Omental fat pad (tissue), 4 donors: Measurements from ENCODE around the gene FAM76B. TPM values are rescaled to one million over a fixed set of nuclear protein-coding genes. Genes with fewer than 3 reads are reported as not detected.

Source experiments
- ATAC-seq: fragments of 150-250 bp; one replicate; pipeline ENCODE4 v1.9.1; 2016; ENCODE audit warnings: mild to moderate bottlenecking, moderate library complexity; ENCODE audit not compliant: low FRiP score
- DNase-seq: peaks from one replicate; pipeline ENCODE4 v3.0.0-alpha.2; 2019; ENCODE audit warnings: low spot score
- total RNA-seq, 4 donors: library from RNA; depleted of rRNA; stranded (reverse); fragments of >200 nt; gene quantifications; one replicate each; pipeline ENCODE4 v1.1.0, GENCODE V29; 2016
- TF ChIP-seq, protein P1 (sequence below), 3 donors: fragments of 450-650 bp; IDR thresholded peaks; one replicate each; pipeline ENCODE4 v1.5.1; 2016 to 2017; ENCODE audit warnings: antibody characterized with exemption in 3 of 3, mild to moderate bottlenecking in 3 of 3, moderate library complexity in 2 of 3

FAM76B gene
- total RNA-seq, 4 donors from 2014 or later = 16.5 to 40.0 (median 25.3) TPM

DNA sequence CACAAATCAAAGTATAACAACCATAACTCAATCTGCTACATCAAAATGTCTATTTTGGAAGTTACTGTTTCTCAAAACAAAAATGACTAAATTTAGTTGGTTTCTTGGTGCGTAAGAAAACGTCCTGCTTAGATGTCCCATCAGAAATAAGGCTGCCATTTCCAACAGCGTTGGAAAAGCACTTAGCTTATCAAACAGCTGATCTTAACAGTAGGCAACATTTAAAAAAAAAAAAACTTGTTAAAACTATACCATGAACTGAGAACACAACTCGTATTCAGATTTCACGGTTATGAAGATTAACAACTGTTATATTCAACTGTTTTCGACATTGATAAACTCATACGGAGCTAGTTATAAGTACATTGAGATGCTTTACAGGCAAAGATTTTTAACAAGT lies 3.1 kb upstream of the FAM76B start:
- ATAC-seq (no peak), DNase-seq (no peak)
- TF ChIP-seq, protein P1, sequence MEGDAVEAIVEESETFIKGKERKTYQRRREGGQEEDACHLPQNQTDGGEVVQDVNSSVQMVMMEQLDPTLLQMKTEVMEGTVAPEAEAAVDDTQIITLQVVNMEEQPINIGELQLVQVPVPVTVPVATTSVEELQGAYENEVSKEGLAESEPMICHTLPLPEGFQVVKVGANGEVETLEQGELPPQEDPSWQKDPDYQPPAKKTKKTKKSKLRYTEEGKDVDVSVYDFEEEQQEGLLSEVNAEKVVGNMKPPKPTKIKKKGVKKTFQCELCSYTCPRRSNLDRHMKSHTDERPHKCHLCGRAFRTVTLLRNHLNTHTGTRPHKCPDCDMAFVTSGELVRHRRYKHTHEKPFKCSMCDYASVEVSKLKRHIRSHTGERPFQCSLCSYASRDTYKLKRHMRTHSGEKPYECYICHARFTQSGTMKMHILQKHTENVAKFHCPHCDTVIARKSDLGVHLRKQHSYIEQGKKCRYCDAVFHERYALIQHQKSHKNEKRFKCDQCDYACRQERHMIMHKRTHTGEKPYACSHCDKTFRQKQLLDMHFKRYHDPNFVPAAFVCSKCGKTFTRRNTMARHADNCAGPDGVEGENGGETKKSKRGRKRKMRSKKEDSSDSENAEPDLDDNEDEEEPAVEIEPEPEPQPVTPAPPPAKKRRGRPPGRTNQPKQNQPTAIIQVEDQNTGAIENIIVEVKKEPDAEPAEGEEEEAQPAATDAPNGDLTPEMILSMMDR (IDR thresholded peaks at IDR 0.05) = no peak

DNA sequence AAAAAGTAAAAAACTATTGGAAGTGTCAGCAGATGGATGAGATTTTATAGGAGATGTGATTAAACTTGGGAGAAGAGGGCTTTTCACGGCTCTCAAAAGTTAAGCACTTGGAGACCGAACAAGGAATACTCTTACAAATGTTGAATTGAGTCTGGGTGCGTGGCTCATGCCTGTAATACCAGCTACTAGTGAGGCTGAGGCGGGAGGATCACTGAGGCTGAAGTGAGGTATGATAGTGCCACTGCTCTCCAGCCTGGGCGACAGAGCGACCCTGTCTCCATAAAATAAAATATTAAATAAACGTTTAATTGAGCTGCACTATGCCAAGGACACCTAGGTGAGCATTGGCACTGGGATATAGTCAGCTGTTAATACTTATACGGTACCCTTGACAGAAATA lies 2.6 kb upstream of the FAM76B start:
- ATAC-seq = no peak
- no peak for DNase-seq
- TF ChIP-seq, protein P1 (IDR thresholded peaks at IDR 0.05) = no peak

DNA sequence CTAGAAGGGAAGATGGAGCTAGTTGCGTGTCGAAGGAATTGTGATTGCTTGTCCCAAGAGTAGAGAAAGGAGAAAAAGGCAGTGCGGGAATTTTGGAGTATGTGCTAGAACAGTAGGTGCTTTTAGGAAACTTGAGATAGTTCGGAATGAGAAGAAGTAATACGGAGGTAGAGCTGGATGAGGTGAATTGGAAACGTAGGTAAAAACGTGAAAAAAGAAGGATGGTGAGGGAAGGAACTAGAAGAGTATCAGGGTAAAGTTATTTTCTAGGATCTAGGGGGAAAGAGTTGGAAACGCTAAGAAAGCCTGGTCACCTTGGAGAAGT lies 2.1 kb upstream of the FAM76B start:
- no peak for ATAC-seq
- DNase-seq = no peak
- TF ChIP-seq, protein P1 (IDR thresholded peaks at IDR 0.05) = no peak

DNA sequence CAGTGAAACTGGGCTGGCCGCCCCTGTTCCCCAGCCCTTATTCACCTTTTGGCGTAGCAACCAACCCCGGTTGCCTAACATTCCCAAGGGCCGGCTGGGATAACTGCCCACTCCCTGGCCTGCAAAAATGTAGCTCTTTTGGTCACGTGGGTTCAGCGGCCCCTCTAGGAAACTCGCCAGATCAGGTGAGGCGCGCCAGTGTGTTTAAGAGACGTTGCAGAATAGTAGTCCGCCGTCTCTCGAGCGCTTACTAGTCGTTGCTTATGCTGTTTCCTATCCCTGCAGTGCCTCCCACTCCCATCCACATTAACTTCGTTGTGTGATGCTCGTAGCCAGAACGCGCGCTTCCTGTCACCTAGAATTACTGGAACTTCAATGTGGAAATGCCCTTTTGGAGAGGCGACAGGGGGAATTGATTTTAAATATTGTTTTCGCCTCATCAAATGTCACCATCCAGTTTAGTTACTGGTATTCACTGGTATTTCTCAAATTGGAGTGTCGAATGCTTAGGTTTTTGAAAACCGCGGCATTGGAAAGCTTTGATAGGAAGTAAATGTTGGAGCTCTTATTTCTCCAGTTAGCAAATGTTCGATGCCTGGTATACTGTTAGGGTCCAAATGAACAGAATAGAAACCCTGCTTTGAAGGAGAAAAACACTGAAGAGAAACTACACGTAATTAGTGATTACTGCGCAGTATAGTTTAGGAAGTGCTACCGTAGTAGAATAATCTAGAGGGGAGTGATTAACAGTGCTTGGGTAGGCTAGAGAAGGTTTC lies 1.5 kb upstream of the FAM76B start:
- ATAC-seq (peak; percentile 33), DNase-seq (peak; percentile 55)
- TF ChIP-seq, protein P1 (IDR thresholded peaks at IDR 0.05) = no peak

DNA sequence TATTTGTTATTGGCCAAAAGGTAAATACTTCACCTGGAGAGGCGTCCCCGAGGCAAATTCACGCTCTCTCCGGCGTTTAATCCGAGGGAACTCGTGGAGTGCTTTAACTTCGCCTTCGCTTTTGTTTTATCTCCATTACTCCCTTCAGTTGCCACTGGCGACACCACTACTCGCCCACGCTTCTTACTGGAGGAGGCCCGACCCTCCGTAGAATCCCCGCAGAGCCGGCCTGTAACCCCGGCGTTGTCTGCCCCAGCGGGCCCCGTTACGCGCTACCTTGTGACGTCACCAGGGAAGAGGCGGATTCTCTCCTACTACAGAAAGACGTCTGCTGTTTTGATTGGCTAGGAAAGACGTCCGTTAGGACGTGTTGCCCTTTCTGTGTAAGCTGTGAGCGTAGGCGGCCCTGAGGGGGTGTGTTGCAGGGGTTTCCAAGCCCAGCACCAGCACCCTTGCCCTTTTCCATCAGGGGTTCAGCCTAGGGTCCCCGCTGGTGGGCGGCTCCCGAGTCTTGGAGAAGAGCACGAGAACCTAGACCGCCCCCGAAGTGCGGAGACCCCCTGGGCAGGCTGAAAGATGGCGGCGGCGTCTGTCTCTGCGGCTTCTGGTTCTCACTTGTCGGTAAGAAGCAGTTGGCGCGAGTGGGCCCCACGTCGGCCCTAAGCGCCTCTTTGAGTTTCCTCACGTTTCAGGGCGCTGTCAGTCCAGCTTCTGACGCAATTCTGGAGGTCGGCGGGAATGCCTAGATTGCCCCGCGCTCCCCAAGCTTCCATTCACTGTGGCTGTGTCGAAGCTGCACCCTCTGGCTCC lies 746 bp upstream of the FAM76B start, which contains the start of gene CEP57:
Gene CEP57, plus strand, starts transcription at position 376 of the 810 bp plus-strand sequence. Its CDS starts 201 bp downstream, at position 577.
- DNase-seq (peak; percentile 93), ATAC-seq (peak; percentile 88)
- TF ChIP-seq, protein P1 (IDR thresholded peaks at IDR 0.05) = no peak

DNA sequence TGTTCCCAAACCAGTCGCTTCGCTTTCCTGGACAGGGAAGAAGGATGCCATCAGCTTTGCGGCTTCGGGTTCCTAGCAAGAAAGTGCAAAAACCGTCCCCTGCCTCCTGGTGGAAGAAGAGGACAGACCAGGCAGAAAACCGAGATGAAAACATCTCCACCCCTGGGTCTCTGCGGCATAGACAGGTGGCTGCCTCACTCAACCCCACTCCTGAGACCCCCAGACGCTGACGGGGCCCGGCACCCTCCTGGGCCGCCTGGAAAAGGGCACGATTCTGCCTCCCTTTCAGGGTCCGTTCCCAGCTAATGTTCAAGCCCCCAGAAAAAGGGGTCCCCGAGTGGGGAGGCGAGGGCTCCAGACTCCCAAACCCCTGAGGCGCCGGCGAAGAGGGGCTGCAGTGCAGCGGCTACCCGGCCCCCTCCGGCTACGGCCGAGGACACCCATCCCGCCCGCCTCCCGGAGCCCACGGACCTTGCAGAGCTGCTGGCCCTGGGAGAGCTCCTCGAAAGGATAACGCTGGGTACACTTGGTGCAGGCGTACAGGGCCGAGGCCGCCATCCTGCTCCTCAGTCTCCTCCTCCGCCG lies 569 bp downstream of the FAM76B start:
- no peak for ATAC-seq
- no peak for DNase-seq

More for the DNA sequence above, 569 bp downstream of the FAM76B start:
- TF ChIP-seq, protein P1 (IDR thresholded peaks at IDR 0.05) = no peak
